IPS-15b (cell line): Measurements from ENCODE around the gene EXOC7.

Source experiments
- H3K27me3 ChIP-seq: one replicate; pipeline ENCODE4 v1.6.1; 2013; ENCODE audit warnings: low read length; ENCODE audit not compliant: control insufficient read depth, insufficient read depth
- H3K36me3 ChIP-seq: one replicate; pipeline ENCODE4 v1.6.1; 2013; ENCODE audit warnings: low read length; ENCODE audit not compliant: control insufficient read depth, insufficient read depth
- H3K4me1 ChIP-seq: one replicate; pipeline ENCODE4 v1.6.1; 2013; ENCODE audit warnings: mild to moderate bottlenecking, low read length; ENCODE audit not compliant: control insufficient read depth, insufficient read depth
- H3K4me3 ChIP-seq: one replicate; pipeline ENCODE4 v1.5.1; 2013; ENCODE audit warnings: low read depth, low read length
- H3K9ac ChIP-seq: one replicate; pipeline ENCODE4 v1.6.1; 2013; ENCODE audit warnings: low read depth, mild to moderate bottlenecking, low read length
- H3K9me3 ChIP-seq: one replicate; pipeline ENCODE4 v1.6.1; 2013; ENCODE audit warnings: mild to moderate bottlenecking, low read length; ENCODE audit not compliant: control insufficient read depth, insufficient read depth

The EXOC7 gene

GRCh38 chr17:76106703-76107102, 3.1 kb upstream of the EXOC7 start:
- Histone ChIP-seq H3K9me3 (no peaks in the 10 kb centered on the region), H3K4me1 (peaks cover 8% of the 10 kb centered on the region), H3K4me3 (no peak overlapping the region), H3K27me3 (no peaks in the 10 kb centered on the region), H3K36me3 (peaks cover 2% of the 10 kb centered on the region), H3K9ac (no peak overlapping the region)

GRCh38 chr17:76104896-76105231, 1.3 kb upstream of the EXOC7 start:
- Histone ChIP-seq H3K4me3 (no peak overlapping the region), H3K9ac (no peak overlapping the region), H3K27me3 (no peaks in the 10 kb centered on the region), H3K36me3 (peaks cover 8% of the 10 kb centered on the region), H3K9me3 (no peaks in the 10 kb centered on the region), H3K4me1 (peaks cover 8% of the 10 kb centered on the region)

GRCh38 chr17:76104140-76104895, 731 bp upstream of the EXOC7 start:
- H3K4me1 ChIP-seq, result peaks cover 8% of the 10 kb centered on the region
- no peaks in the 10 kb centered on the region for H3K27me3 ChIP-seq
- H3K9me3 ChIP-seq, result no peaks in the 10 kb centered on the region
- peak overlapping the region; percentile 96 for H3K4me3 ChIP-seq
- H3K36me3 ChIP-seq, result peaks cover 12% of the 10 kb centered on the region
- peak overlapping the region; percentile 80 for H3K9ac ChIP-seq

GRCh38 chr17:76102944-76103273, 678 bp downstream of the EXOC7 start:
- Histone ChIP-seq H3K27me3 (no peaks in the 10 kb centered on the region), H3K9me3 (no peaks in the 10 kb centered on the region), H3K9ac (peak overlapping the region; percentile 73), H3K4me1 (peaks cover 8% of the 10 kb centered on the region), H3K4me3 (peak overlapping the region; percentile 96), H3K36me3 (peaks cover 12% of the 10 kb centered on the region)

GRCh38 chr17:76097716-76098295, 5.8 kb downstream of the EXOC7 start:
- H3K4me3 ChIP-seq, result no peak overlapping the region
- no peaks in the 10 kb centered on the region for H3K9me3 ChIP-seq

GRCh38 chr17:76095943-76096342, 7.6 kb downstream of the EXOC7 start:
- Histone ChIP-seq H3K36me3 (peaks cover 46% of the 10 kb centered on the region), H3K4me3 (no peak overlapping the region), H3K4me1 (no peaks in the 10 kb centered on the region), H3K9me3 (no peaks in the 10 kb centered on the region), H3K9ac (no peak overlapping the region), H3K27me3 (no peaks in the 10 kb centered on the region)

More at GRCh38 chr17:76097716-76098295, 5.8 kb downstream of the EXOC7 start:
- no peaks in the 10 kb centered on the region for H3K27me3 ChIP-seq
- H3K36me3 ChIP-seq, result peaks cover 41% of the 10 kb centered on the region
- no peak overlapping the region for H3K9ac ChIP-seq
- no peaks in the 10 kb centered on the region for H3K4me1 ChIP-seq

- Histone ChIP-seq H3K4me3 (no peak overlapping the region), H3K4me1 (no peaks in the 10 kb centered on the region), H3K9ac (no peak overlapping the region), H3K9me3 (no peaks in the 10 kb centered on the region), H3K27me3 (no peaks in the 10 kb centered on the region), H3K36me3 (peaks cover 52% of the 10 kb centered on the region)
These were observed 9.5 kb downstream of the EXOC7 start for GRCh38 chr17:76094046-76094445.

GRCh38 chr17:76092526-76093413, 10.8 kb downstream of the EXOC7 start:
- Histone ChIP-seq H3K27me3 (no peaks in the 10 kb centered on the region), H3K4me1 (no peaks in the 10 kb centered on the region), H3K4me3 (no peak overlapping the region), H3K9ac (no peak overlapping the region), H3K36me3 (peaks cover 62% of the 10 kb centered on the region), H3K9me3 (no peaks in the 10 kb centered on the region)

- no peaks in the 10 kb centered on the region for H3K27me3 ChIP-seq
- no peak overlapping the region for H3K9ac ChIP-seq
- peaks cover 64% of the 10 kb centered on the region for H3K36me3 ChIP-seq
- H3K9me3 ChIP-seq, result no peaks in the 10 kb centered on the region
- H3K4me3 ChIP-seq, result no peak overlapping the region
- H3K4me1 ChIP-seq, result no peaks in the 10 kb centered on the region
These were observed 11.9 kb downstream of the EXOC7 start for GRCh38 chr17:76091526-76092286.

- Histone ChIP-seq H3K4me1 (no peaks in the 10 kb centered on the region), H3K9me3 (no peaks in the 10 kb centered on the region), H3K27me3 (no peaks in the 10 kb centered on the region), H3K36me3 (peaks cover 68% of the 10 kb centered on the region), H3K9ac (no peak overlapping the region), H3K4me3 (no peak overlapping the region)
These were observed 13.0 kb downstream of the EXOC7 start for GRCh38 chr17:76090517-76091129.
